COR-L47 (cell line): ENCODE results near the gene AAMP.

Experiments used
- DNase-seq: peaks from one replicate; lab custom pipeline; 2025; lab: John Stamatoyannopoulos, UW

Gene AAMP

DNA sequence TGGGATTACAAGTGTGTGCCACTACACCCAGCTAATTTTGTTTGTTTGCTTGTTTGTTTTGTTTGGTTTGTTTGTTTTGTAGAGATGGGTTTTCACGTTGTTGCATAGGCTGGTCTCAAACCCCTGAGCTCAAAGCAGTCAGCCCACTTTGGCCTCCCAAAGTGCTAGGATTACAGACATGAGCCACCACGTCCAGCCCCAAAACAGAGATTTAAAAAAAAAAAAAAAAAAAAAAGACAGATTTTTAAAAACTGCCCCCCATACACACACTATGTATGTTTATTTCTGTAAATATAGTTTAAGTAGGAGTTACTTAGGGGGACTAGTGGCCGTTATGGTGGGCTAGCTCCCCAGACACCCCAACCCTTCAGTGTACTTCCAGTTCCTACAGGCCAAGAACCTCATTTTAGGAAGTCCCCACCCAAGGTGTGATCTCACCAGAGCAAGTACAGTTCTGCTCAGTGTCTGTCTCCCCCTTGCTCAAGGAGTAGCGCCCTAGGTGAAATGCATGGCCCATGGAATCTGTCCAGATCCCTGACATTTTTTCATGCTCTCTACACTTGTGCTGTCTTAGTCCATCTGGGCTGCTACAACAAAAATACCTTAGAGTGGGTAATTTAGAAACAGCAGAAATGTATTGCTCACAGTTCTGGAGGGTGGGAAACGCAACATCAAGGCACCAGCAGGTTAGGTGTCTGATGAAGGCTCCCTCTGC, 23.9 kb upstream of the AAMP start:
- no peak for DNase-seq

GRCh38 chr2:218292048-218293014, 22.4 kb upstream of the AAMP start, which contains the start of gene TMBIM1:
TSS of gene TMBIM1 (minus strand) at chr2:218292503. CDS start at chr2:218282141, 10,362 bp downstream.
- peak; percentile 21 for DNase-seq

GRCh38 chr2:218291318-218292047, 21.5 kb upstream of the AAMP start:
- no peak for DNase-seq

- DNase-seq: no peak
Measured at GRCh38 chr2:218290316-218291261, 20.7 kb upstream of the AAMP start.

DNA sequence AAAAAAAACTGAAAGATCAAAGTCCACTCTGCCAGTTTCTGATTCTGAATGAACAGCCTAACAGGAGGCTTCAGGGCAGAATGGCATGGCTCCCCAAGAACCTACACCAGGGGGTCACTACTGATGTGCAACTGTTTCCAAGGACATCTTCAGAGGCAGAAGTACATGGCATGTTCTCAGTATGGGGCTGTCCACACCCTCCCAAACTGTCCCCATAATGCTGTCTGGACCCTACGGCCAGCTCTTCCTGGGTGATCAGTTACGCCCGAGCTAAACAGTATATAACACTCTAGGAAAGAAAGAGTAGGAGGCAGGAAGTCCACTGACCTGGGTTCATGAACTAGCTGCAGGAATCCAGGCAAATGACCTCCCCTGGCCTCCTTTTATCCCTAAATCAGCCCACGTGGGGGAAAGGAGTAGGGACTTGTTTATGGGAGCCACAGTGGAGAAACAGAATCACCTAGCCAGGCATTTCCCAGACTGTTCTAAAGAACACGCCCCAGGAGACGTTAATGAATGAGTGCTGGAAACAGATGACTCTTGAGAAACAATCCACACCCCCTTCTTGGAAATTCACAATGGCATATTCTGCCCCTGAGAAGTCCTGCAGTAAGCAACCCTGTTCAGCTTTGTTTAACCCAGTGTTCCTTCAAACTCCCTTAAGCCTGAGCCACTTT, 19.8 kb upstream of the AAMP start:
- no peak for DNase-seq

GRCh38 chr2:218286570-218287459, 16.9 kb upstream of the AAMP start:
- DNase-seq: no peak

DNA sequence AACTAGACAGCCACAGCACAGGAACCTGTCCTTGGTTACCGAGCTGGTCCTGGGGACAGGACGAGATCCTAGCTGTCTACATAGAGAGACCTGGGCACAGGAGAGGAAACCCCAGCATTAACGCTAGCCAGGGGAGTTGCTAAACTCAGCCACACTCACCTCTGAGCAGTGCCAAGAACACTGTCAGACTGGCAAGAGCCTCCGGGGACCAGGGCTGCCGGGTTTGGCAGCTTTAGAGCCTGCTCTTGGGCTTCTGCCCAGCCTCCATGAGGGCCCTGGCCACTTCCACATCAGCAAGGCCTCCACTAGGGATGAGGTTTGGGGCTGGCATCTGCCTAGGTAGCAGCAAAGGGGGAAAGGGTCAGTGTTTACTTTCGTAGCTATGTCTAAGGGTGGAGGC, 15.7 kb upstream of the AAMP start:
- DNase-seq: no peak

DNA sequence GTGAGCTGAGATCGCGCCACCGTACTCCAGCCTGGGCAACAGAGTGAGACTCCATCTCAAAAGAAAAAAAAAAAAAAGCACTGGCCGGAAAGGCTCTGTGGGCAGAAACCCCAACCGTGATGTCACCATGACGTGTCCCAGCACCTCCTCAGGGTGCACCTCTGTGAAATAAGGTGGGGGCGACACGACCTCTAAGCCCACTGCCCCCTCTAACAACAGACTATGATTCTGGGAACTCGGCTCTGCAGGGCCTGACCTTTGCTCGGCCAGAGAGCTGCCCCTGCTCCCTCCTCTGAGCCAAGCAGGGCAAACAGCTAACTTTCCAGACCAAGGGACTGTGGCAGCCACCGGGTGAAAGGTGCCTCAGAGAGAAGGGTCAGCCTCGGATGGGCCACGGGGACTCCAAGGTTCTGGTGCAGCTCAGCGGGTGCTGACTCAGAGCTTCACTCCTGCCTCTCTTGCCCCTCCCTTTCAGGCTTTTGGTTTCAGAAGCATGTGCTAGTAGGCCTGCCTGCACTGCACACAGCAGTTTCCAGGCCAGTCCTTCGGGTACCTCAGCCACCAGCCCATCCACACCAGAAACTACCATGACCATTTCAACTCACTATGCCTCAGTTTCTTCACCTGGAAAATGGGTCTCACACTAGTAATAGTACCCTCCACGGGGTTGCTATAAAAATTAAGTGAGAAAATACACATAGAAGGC, 14.3 kb upstream of the AAMP start:
- DNase-seq: no peak

DNA sequence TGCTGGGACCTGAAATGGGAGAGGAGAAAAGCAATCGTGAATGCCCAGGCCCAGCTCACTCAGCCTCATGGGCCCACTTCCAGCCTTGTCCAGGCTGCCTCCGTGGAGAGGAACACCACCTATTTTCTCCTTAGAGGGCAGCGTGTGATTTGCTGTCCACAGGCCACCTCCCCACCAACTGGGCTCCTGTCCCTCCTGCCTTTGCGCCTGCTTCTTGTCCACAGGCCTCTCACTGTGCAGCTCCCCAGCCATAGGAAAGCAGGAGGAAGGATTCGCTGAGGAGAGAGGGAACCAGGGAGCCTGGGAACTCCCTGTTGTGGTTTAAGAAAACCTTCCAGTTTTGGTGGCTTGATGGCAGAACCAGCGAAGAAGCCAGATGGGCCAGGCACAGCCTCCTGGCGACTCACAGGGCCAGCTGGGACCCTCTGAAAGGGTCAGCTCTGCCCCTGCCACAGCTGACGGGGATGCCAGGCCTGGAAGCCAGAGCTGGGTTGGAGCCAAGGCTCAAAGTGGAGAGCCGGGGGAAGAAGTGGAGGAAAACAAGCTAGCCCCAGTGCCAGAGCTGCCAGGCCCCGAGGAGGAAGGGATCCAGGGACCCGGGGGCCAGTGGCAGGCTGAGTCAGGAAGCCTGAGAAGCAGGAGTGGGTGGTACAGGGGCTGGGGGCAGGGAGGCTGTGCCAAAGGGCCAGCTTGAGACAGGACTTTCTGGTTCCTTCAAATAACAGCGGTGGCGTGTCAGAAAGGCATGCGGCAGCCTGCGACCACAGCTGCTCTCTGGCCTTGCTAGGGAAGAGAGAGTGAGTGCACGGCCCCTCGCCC, 12.4 kb upstream of the AAMP start:
- no peak for DNase-seq

DNA sequence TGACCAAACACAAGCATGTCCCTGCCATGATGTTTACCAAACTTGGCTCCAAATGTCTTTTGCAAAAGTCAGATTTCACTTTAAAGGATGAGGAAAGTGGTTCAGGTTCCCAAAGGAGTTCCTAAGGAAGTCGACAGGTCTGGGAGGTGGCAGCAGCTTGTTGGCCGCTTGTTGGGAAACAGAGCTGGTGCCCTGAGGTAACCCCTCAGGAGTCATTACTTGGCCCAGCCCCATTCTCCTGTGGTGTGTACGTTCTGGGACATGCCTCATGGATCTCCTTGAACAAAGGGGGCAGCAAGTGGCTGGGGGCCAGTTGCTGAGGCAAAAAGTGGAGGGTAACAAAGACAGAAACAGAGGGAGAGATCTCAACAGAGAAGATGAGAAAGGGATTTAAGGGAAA, 11.5 kb upstream of the AAMP start:
- DNase-seq: no peak

- no peak for DNase-seq
Measured at GRCh38 chr2:218280260-218280870, 10.4 kb upstream of the AAMP start.

DNA sequence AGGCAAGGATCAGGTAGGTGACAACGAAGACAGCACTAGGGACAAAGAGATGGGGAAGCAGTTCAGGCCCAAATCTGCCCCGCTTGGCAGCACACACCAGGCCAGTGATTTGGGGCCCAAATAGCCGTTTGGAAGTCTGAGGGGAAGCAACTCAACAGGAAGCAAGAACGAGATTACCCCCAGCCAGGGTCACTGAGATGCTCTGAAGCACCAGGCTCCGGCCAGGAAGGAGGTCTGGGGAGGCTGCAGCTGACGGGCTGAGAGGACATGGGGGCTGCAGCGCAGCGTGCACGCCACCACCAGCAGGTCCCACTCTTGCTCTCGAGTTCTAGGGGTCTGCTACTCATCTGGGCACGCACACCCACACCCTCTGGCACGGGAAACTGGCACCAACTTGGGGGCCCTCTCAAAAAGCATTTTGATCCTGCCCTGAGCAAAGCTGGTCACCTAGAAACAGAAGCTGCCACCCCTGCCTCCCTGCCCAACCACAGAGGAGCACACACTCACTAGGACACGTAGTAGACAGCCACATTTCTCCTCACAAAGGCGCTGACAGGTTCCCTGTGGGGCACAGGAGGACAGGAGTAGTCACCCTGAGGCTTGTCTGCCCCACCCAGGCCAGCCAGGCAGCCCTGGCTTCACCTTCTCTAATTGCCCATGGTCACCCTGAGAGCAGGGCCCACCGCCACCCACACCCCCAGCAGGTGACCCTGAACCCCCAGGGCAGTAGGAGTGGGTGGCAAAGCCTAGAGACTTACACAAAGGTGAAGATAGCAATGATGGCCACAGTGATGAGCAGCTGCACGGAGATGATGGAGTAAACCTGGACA, 8.8 kb upstream of the AAMP start:
- DNase-seq: no peak

- no peak for DNase-seq
Measured at GRCh38 chr2:218277921-218278320, 8.0 kb upstream of the AAMP start.

DNA sequence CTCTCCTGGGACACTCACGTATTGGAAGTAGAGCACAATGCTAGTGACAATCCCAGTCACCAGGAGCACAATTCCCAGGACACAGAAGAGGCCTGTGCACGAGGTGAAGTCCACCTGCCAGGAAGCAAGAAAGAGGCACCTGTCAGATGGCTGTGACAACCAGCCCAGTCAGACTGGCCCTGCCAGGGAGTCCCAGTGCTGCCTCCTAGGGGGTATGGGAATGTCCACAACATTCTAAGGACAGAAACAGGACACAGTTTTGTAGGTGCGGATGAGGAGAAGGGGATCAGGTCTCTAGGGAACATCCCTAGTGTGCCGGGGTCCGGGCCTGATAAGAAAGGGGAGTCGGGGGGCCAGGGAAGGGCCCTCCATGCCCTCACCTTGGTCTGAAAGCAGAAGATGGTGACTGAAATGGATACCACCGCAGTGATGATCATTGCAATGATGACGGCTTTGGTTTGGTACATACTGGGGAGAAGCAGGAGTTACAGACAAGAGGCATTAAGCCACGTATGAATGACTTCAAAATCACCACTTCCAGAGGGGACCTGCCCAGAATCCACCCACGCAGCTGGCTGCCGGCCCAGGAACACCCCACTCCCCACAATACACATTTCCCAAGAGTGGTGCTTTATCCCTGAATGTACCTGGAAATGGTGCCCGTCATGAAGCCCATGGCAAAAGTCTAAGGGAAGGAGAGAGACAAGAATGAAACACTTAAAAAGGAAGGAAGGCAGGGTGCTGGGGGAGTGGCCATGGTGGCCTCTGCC, 7.2 kb upstream of the AAMP start:
- no peak for DNase-seq

DNA sequence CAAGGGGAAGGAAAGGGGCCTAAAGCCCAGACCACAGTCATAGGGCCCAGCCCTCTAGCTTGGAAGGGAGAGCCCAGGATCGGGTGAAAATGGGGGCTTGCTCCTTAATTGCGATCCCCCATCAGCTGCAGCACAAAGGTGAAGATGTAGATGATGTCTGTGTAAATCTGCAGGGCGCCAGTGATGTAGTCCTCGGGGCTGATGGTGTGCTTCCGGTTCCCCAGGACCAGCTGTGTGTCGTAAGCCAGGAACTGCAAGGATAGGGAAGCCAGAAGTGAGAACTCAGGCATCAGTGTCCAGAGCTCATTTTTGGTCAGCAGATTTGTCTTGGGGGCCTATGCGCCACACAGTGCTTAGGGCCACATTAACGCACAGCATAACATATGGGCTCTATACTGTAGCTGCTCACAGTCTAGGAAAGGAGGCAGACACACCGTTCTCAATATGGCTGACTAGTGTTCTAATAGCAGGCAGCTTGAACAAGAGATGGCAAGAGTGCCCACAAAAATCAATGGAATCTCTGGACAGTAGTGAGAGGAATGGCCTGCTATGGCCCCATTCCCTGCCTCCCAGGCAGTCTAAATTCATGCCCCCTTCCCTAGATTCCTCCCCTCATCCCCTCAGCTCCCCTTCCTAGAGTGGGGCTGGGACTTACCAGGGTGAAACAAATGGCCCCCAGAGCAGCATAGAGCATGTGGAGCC, 5.6 kb upstream of the AAMP start:
- DNase-seq: no peak
